Lower leg skin (tissue), 3 donors: ENCODE data around the gene CCSER1.

Source experiments
- CTCF ChIP-seq, 3 donors: fragments of 450-650 bp; IDR thresholded peaks; one replicate each; pipeline ENCODE4 v1.5.1; 2016; ENCODE audit warnings: antibody characterized with exemption in 3 of 3, mild to moderate bottlenecking in 3 of 3, moderate library complexity in 2 of 3
- POLR2A ChIP-seq, 2 donors: fragments of 450-650 bp; IDR thresholded peaks; one replicate each; pipeline ENCODE4 v1.6.1; 2016 to 2017; ENCODE audit warnings: antibody characterized with exemption in 2 of 2, mild to moderate bottlenecking in 1 of 2, moderate library complexity in 1 of 2

DNA sequence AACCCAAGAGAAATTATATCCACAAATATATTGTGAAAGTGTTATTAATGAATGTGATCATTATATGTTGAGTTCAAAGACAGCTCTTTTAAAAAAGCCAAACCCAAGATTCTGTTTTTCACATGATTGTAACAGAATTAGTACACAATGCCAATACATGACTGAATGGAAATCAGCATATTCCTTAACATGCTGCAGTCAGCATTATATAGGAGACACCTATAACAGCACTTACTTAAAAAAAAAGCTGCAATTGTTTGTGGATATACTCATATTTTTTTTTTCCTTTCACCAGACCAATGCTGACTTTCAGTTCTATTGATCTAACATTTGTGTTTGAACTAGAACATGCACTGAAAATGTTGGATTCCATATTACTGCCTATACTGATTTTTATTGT is 165.2 kb downstream of the CCSER1 start:
- TF ChIP-seq CTCF (IDR thresholded peaks at IDR 0.05): no peak
- no peak for TF ChIP-seq POLR2A (IDR thresholded peaks at IDR 0.05)
